ENCODE data around the gene FUT7. TPM values are rescaled to one million over a fixed set of nuclear protein-coding genes. Genes with fewer than 3 reads are reported as not detected.
"Not testable (repeated sequence)": the region's sequence is repeated elsewhere in the genome, so short reads cannot be mapped to it uniquely, and the experiment has no call there.

Gene FUT7
- total RNA-seq, 1 experiment from 2014 or later: 0.12 TPM

DNA sequence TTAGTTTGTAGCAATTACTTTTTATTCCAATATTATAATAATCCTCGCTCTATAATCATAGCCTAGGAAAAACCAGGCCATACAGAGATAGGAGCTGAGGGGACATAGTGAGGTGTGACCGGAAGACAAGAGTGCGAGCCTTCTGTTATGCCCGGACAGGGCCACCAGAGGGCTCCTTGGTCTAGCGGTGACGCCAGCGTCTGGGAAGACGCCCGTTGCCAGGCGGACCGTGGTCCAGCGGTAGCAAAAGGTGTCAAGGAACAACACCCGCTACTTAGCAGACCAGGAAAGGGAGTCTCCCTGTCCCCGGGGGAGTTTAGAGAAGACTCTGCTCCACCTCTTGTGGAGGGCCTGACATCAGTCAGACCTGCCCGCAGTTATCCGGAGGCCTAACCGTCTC, 27.6 kb downstream of the FUT7 start:
- H3K4me3 Mint-ChIP-seq (ENCODE audit: unreplicated experiment); H3K4me1 Mint-ChIP-seq (ENCODE audit: insufficient read depth, unreplicated experiment); intact Hi-C loops (cut with micrococcal nuclease); POLR2A ChIA-PET; H3K36me3 Mint-ChIP-seq (ENCODE audit: insufficient read depth, unreplicated experiment); DNase-seq (ENCODE audit: unreplicated experiment); H3K9me3 Mint-ChIP-seq (ENCODE audit: unreplicated experiment); H3K27ac Mint-ChIP-seq (ENCODE audit: low read depth, unreplicated experiment); BruUV-seq (replicated peaks); H3K27me3 Mint-ChIP-seq (ENCODE audit: insufficient read depth, unreplicated experiment): not testable (repeated sequence)
- TF ChIP-seq, protein P1, sequence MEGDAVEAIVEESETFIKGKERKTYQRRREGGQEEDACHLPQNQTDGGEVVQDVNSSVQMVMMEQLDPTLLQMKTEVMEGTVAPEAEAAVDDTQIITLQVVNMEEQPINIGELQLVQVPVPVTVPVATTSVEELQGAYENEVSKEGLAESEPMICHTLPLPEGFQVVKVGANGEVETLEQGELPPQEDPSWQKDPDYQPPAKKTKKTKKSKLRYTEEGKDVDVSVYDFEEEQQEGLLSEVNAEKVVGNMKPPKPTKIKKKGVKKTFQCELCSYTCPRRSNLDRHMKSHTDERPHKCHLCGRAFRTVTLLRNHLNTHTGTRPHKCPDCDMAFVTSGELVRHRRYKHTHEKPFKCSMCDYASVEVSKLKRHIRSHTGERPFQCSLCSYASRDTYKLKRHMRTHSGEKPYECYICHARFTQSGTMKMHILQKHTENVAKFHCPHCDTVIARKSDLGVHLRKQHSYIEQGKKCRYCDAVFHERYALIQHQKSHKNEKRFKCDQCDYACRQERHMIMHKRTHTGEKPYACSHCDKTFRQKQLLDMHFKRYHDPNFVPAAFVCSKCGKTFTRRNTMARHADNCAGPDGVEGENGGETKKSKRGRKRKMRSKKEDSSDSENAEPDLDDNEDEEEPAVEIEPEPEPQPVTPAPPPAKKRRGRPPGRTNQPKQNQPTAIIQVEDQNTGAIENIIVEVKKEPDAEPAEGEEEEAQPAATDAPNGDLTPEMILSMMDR (IDR thresholded peaks at IDR 0.05; ENCODE audit: unreplicated experiment): peak; percentile 24
- CTCF ChIA-PET: interaction anchor here (0.6 to 2.0 kb wide), 3 partner anchors 8 to 31 kb away, joined by 3 to 4 read pairs (median 4); partner anchors contain the start of genes CLIC3 and PAXX

DNA sequence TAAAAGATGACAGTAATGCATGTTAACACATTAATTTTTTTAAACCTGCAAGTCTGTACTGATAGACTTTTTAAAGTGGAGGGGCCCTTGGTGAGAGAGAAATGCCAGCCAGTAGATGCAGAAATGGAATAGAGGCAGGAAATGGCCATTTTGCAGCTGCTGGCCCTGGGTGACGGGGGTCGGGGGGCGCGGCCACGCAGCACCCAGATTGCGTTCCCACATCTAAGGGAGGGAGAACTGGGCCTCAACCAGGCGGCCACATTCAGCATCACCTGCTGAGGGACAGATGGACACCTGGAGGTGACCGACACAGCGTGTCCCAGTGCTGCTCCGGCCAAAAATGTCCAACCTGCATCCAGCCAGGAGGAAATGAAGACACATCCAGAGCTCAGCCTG, 29.2 kb downstream of the FUT7 start:
- Mint-ChIP-seq H3K27me3 (ENCODE audit: insufficient read depth, unreplicated experiment) (no peaks in the 10 kb centered on the region), H3K36me3 (ENCODE audit: insufficient read depth, unreplicated experiment) (no peaks in the 10 kb centered on the region), H3K4me1 (ENCODE audit: insufficient read depth, unreplicated experiment) (peaks cover 2% of the 10 kb centered on the region), H3K4me3 (ENCODE audit: unreplicated experiment) (no peak overlapping the region), H3K27ac (ENCODE audit: low read depth, unreplicated experiment) (no peak overlapping the region), H3K9me3 (ENCODE audit: unreplicated experiment) (no peaks in the 10 kb centered on the region)
- CTCF ChIA-PET: interaction anchor here (1.1 to 2.2 kb wide), 2 partner anchors 23 to 27 kb away, joined by 3 to 18 read pairs; no protein-coding TSS in a partner anchor
- BruUV-seq (replicated peaks): no TSS peak
- intact Hi-C loops (cut with micrococcal nuclease): no loop called here
- TF ChIP-seq, protein P1 (IDR thresholded peaks at IDR 0.05; ENCODE audit: unreplicated experiment): no peak
- POLR2A ChIA-PET: no interaction called here
- no peak for DNase-seq (ENCODE audit: unreplicated experiment)

DNA sequence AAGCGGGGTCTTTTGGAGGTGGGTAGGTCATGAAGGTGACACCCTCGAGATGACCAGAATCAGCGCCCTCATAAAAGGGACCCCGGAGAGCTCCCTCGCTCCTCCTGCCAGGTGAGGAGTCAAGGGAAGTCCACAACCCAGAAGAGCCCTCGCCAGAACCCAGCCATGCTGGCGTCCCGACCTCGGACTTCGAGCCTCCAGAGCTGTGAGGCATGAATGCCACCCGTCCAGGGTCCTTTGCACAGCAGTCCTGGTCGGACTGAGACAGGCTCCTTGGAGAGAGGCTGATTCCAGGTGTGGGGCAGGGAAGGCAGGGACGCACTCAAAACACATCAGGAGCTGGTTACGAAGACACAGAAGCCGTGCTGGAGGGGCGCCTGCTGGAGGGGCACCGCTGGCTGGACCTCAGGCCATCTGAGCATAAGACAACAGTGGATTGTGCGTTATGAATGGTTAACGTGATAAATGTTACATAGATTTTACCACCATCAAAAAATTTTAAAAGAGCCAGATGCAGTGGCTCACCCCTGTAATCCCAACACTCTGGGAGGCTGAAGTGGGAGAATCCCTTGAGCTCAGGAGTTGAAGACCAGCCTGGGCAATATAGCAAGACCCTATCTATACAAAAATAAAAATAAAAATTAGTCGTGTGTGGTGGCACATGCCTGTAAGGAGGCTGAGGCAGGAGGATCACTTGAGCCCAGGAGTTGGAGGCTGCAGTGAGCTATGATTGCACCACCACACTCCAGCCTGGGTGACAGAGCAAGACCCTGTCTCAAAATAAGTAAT, 29.8 kb downstream of the FUT7 start:
- TF ChIP-seq, protein P1 (IDR thresholded peaks at IDR 0.05; ENCODE audit: unreplicated experiment): no peak
- ChIA-PET POLR2A (no interaction called here), CTCF (interaction anchor here (0.6 to 2.2 kb wide), 5 partner anchors 24 to 202 kb away, joined by 3 to 18 read pairs (median 3); partner anchors contain the start of gene ENTPD2)
- H3K27ac Mint-ChIP-seq (ENCODE audit: low read depth, unreplicated experiment): no peak overlapping the region
- H3K4me1 Mint-ChIP-seq (ENCODE audit: insufficient read depth, unreplicated experiment): peaks cover 4% of the 10 kb centered on the region
- no peaks in the 10 kb centered on the region for H3K9me3 Mint-ChIP-seq (ENCODE audit: unreplicated experiment)
- H3K4me3 Mint-ChIP-seq (ENCODE audit: unreplicated experiment): no peak overlapping the region
- no TSS peak for BruUV-seq (replicated peaks)
- H3K27me3 Mint-ChIP-seq (ENCODE audit: insufficient read depth, unreplicated experiment): no peaks in the 10 kb centered on the region
- H3K36me3 Mint-ChIP-seq (ENCODE audit: insufficient read depth, unreplicated experiment): no peaks in the 10 kb centered on the region
- intact Hi-C loops (cut with micrococcal nuclease): no loop called here
- DNase-seq (ENCODE audit: unreplicated experiment): no peak

- H3K4me1 Mint-ChIP-seq (ENCODE audit: insufficient read depth, unreplicated experiment): peaks cover 4% of the 10 kb centered on the region
- no peaks in the 10 kb centered on the region for H3K36me3 Mint-ChIP-seq (ENCODE audit: insufficient read depth, unreplicated experiment)
- intact Hi-C loops (cut with micrococcal nuclease): no loop called here
- no peak overlapping the region for H3K27ac Mint-ChIP-seq (ENCODE audit: low read depth, unreplicated experiment)
- H3K27me3 Mint-ChIP-seq (ENCODE audit: insufficient read depth, unreplicated experiment): no peaks in the 10 kb centered on the region
- no peak for DNase-seq (ENCODE audit: unreplicated experiment)
- CTCF ChIA-PET: interaction anchor here (0.6 to 1.6 kb wide), 4 partner anchors 29 to 66 kb away, joined by 3 to 10 read pairs (median 4); partner anchors contain the start of genes ABCA2 and C8G
- TF ChIP-seq, protein P1 (IDR thresholded peaks at IDR 0.05; ENCODE audit: unreplicated experiment): no peak
- H3K4me3 Mint-ChIP-seq (ENCODE audit: unreplicated experiment): no peak overlapping the region
- no TSS peak for BruUV-seq (replicated peaks)
- H3K9me3 Mint-ChIP-seq (ENCODE audit: unreplicated experiment): no peaks in the 10 kb centered on the region
- POLR2A ChIA-PET: no interaction called here
Observed at GRCh38 chr9:137000177-137000930, 31.5 kb downstream of the FUT7 start.
